HL-60/S4 treated with retinoic acid at 250 ng/mL for 4 days and 3 days (cell line): ENCODE data around the gene CCDC146.
"Not testable (repeated sequence)": the region's sequence is repeated elsewhere in the genome, so short reads cannot be mapped to it uniquely, and the experiment has no call there.

Source experiments
- in situ Hi-C: fragments of 300-500 bp; cut with MboI; formaldehyde crosslinking; loops from 2 replicates; pipeline ENCODE4 v1.7.0; 2022; ENCODE audit warnings: low sequenced_read_pairs

CCDC146 gene

GRCh38 chr7:77244222-77244934 is 122.0 kb downstream of the CCDC146 start:
- in situ Hi-C loops: loop anchor here (10.0 kb wide), 1 partner anchor 120 kb away; the partner anchor contains the start of gene CCDC146

- in situ Hi-C loops: loop anchor here (10.0 kb wide), 1 partner anchor 120 kb away; the partner anchor contains the start of gene CCDC146
Measured at GRCh38 chr7:77245015-77245755, 122.8 kb downstream of the CCDC146 start.

- in situ Hi-C loops: loop anchor here (10.0 kb wide), 1 partner anchor 121 kb away; the partner anchor contains the start of gene CCDC146
Measured at GRCh38 chr7:77246026-77246640, 123.7 kb downstream of the CCDC146 start.

GRCh38 chr7:77247206-77247850 is 124.9 kb downstream of the CCDC146 start:
- in situ Hi-C loops: loop anchor here (10.0 kb wide), 1 partner anchor 123 kb away; the partner anchor contains the start of gene CCDC146

GRCh38 chr7:77248154-77248553 is 125.7 kb downstream of the CCDC146 start:
- in situ Hi-C loops: loop anchor here (10.0 kb wide), 1 partner anchor 123 kb away; the partner anchor contains the start of gene CCDC146

GRCh38 chr7:77252506-77252905 is 130.1 kb downstream of the CCDC146 start:
- in situ Hi-C loops: no loop called here

GRCh38 chr7:77253151-77253550 is 130.7 kb downstream of the CCDC146 start:
- in situ Hi-C loops: no loop called here

- in situ Hi-C loops: no loop called here
Measured at GRCh38 chr7:77254429-77254828, 132.0 kb downstream of the CCDC146 start.

GRCh38 chr7:77254915-77255314 is 132.5 kb downstream of the CCDC146 start:
- in situ Hi-C loops: no loop called here

GRCh38 chr7:77258014-77258413 is 135.6 kb downstream of the CCDC146 start:
- in situ Hi-C loops: no loop called here

- in situ Hi-C loops: no loop called here
Measured at GRCh38 chr7:77258593-77258992, 136.2 kb downstream of the CCDC146 start.

GRCh38 chr7:77262316-77262715 is 139.9 kb downstream of the CCDC146 start:
- in situ Hi-C loops: no loop called here

- in situ Hi-C loops: no loop called here
Measured at GRCh38 chr7:77265666-77266065, 143.3 kb downstream of the CCDC146 start.

- in situ Hi-C loops: no loop called here
Measured at GRCh38 chr7:77266291-77266794, 143.9 kb downstream of the CCDC146 start.

- in situ Hi-C loops: no loop called here
Measured at GRCh38 chr7:77269360-77270093, 147.1 kb downstream of the CCDC146 start.

- in situ Hi-C loops: no loop called here
Measured at GRCh38 chr7:77270094-77270480, 147.7 kb downstream of the CCDC146 start.

- in situ Hi-C loops: no loop called here
Measured at GRCh38 chr7:77271766-77272165, 149.4 kb downstream of the CCDC146 start.

GRCh38 chr7:77275663-77276062 is 153.2 kb downstream of the CCDC146 start:
- in situ Hi-C loops: not testable (repeated sequence)

GRCh38 chr7:77276120-77276519 is 153.7 kb downstream of the CCDC146 start:
- in situ Hi-C loops: no loop called here
